Esophagus mucosa (tissue), 1 donor: ENCODE results near the gene CXorf49B. TPM values are rescaled to one million over a fixed set of nuclear protein-coding genes. Genes with fewer than 3 reads are reported as not detected.
"Not testable (repeated sequence)": the region's sequence is repeated elsewhere in the genome, so short reads cannot be mapped to it uniquely, and the experiment has no call there.

Experiments
- ATAC-seq: fragments of 200-7000 bp; cut with Tn5 transposase; one replicate; pipeline ENCODE4 v1.9.1; 2020
- total RNA-seq: library from RNA; stranded (reverse); gene quantifications from one replicate; pipeline ENCODE4 v1.2.4, GENCODE V29; 2023
- donor health status: DM: yes; HTN: yes; CAD: no.

The CXorf49B gene
- 0.40 TPM for total RNA-seq

DNA sequence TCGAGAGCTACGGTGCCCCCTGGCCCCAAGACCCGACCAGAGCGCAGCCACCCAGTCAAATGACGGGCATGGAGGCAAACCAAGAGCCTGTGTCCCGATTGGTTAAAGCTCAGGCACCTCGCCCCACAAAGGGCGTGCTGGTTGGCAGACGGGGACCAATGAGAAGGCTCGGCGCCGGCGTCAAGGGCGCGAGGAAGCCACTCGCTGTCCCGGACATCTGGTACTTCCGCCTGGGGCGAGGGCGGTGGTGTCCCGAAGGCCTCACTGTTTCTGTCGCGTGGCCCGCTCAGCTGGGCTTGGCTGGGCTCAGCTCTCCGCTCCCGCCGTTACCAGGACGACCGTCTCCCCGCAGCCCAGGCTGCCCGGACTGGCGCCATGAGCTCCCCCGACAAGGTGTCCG, at the start of gene CXorf49B:
Gene CXorf49B, plus strand, starts transcription at position 301 of the 400 bp plus-strand sequence. Its CDS starts 75 bp downstream, at position 376.
- ATAC-seq = not testable (repeated sequence)

DNA sequence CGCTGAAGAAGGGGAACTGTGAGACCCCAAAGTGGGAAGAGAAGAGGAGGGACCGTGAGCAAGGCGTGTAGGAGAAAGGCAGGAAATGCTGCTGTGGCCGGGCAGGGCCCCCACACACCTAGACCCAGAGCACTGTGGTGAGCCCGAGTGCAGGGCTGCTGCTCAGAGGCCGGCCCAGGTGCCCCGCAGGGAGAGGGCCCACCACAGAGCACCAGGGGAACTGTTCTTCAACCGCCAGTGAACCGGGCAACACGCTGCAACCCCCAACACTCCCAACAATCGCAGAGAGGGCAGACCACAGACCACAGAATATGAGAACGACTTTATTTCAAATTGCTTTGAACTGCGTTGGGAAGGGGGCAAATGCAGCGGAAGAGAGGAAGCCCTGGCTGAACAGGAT, 49.1 kb upstream of the CXorf49B start:
- not testable (repeated sequence) for ATAC-seq

DNA sequence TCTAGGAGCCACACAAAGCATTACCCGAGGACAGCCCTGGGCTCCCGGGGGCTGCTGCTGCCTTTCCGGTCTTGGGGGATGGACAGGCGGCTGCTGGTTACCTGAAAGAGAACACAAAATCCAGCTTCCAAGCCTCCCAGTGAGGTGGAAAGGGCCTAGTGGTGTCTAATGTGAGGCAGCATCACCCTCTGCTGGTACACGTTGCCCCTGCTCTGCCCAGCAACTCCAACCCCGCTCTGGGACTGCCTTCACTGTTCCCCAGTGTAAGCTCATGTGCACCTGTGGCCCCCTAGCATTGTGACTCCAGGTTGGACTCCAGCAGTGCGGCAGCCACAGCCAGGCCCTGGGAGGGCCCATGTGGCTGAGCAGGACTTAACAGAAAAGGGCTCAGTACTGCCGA, 47.6 kb upstream of the CXorf49B start:
- ATAC-seq = not testable (repeated sequence)

DNA sequence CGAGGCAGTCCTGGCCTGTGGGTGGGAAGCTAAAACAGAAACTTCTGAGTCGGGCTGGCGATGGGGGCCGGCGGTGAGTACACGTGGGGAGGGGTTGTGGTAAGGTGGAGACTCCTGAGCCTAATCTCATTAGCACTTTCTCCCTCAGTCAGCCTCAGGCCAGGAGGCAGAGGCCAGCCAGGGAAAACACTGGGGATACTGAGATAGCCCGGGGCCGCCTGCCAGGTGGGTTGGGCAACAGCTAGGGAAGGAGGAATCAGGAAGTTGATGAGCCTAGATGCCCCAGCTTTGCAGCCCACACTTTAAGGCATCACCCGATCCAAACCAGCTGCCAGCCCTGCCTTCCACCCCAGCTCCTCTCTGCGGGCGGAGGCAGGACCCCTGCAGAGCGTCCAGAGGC, 46.8 kb upstream of the CXorf49B start:
- not testable (repeated sequence) for ATAC-seq

DNA sequence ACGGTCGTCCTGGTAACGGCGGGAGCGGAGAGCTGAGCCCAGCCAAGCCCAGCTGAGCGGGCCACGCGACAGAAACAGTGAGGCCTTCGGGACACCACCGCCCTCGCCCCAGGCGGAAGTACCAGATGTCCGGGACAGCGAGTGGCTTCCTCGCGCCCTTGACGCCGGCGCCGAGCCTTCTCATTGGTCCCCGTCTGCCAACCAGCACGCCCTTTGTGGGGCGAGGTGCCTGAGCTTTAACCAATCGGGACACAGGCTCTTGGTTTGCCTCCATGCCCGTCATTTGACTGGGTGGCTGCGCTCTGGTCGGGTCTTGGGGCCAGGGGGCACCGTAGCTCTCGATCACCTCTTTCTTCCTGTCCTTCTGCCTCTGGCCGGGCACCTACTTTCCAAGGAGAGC, 45.0 kb upstream of the CXorf49B start, which contains the start of gene CXorf49:
Gene CXorf49, minus strand, starts transcription at position 101 of the 400 bp plus-strand sequence. CDS start 134 bp downstream, outside the sequence.
- ATAC-seq = not testable (repeated sequence)

DNA sequence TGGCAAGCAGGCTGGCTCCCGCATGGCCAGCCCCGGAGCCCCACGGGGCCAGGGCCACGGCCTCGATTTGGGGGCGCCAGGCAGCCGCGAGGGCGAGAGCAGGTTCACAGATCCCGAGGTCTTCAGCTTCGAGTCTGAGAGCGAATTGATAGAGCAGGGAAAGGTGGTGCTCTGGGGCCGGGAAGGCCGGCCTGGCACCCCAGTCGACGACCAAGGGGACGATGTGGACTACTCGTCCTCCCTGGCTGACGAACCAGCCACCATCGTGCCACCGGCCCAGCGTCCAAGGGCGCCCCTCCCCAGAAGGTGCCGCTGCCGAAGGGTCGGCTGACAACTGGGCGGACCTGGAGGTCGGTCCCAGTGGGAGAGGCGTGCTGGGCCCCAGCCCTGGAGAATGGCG, 44.0 kb upstream of the CXorf49B start:
- ATAC-seq = not testable (repeated sequence)

- ATAC-seq = not testable (repeated sequence)
These were observed 42.8 kb upstream of the CXorf49B start for GRCh38 chrX:71720289-71720886.

DNA sequence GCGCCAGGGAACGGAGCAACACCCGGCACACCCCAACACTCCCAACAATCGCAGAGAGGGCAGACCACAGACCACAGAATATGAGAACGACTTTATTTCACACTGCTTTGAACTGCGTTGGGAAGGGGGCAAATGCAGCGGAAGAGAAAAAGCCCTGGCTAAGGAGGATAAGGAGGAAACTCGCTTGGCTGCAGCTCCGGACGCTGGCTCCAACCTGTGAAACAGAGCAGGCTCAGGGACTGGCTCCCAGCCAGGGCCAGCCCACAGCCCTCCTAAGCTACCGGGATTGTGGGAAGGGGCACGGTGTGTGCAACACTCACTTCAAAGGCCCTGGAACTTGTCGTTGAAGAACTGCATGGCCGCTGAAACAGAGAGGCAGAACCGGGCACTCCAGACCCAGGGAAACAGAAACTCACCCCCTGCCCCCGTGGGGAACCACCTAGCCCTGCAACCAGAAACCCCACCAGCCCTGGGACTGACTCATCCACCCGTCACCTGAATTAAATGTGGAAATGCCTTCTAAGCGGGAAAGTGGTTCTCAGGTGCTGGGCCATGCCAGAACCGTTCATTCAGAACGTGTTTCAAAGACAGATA, 2.4 kb upstream of the CXorf49B start:
- ATAC-seq = not testable (repeated sequence)

GRCh38 chrX:71764832-71765231, 1.7 kb downstream of the CXorf49B start:
- ATAC-seq = not testable (repeated sequence)

- ATAC-seq = not testable (repeated sequence)
These were observed 2.5 kb downstream of the CXorf49B start for GRCh38 chrX:71765613-71766012.

DNA sequence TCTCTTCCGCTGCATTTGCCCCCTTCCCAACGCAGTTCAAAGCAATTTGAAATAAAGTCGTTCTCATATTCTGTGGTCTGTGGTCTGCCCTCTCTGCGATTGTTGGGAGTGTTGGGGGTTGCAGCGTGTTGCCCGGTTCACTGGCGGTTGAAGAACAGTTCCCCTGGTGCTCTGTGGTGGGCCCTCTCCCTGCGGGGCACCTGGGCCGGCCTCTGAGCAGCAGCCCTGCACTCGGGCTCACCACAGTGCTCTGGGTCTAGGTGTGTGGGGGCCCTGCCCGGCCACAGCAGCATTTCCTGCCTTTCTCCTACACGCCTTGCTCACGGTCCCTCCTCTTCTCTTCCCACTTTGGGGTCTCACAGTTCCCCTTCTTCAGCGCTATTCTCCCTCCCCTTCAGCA, 4.0 kb downstream of the CXorf49B start:
- ATAC-seq = not testable (repeated sequence)

GRCh38 chrX:71778322-71778721, 15.2 kb downstream of the CXorf49B start:
- ATAC-seq = not testable (repeated sequence)

- ATAC-seq = not testable (repeated sequence)
These were observed 19.2 kb downstream of the CXorf49B start for GRCh38 chrX:71782225-71782949.

DNA sequence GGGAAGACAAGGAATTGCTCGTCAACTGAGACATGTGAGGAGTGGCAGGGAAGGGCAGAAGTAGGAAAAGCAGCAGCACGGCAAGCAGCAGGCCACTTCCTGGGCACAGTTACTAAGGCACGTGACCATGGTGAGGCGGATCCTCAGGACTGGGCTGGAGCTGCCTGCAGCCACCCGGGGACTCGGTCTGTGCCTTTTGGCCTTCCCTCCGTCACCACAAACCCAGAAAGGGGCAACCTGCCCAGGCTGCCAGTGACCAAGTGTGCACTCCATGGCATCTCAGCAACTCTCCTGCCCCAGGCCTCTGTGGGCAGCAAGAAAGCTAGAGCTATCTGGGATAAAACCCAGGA, 19.8 kb downstream of the CXorf49B start:
- not testable (repeated sequence) for ATAC-seq

GRCh38 chrX:71783569-71784347, 20.6 kb downstream of the CXorf49B start:
- not testable (repeated sequence) for ATAC-seq

- not testable (repeated sequence) for ATAC-seq
These were observed 21.3 kb downstream of the CXorf49B start for GRCh38 chrX:71784348-71784983.

DNA sequence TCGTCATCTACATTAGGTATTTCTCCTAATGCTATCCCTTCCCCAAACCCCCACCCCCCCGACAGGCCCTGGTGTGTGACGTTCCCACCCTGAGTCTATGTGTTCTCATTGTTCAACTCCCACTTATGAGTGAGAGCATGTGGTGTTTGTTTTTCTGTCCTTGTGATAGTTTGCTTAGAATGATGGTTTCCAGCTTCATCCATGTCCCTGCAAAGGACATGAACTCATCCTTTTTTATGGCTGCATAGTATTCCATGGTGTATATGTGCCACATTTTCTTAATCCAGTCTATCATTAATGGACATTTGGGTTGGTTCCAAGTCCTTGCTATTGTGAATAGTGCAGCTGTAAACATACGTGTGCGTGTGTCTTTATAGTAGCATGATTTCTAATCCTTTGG, 43.3 kb downstream of the CXorf49B start:
- not testable (repeated sequence) for ATAC-seq

GRCh38 chrX:71809886-71810285, 46.7 kb downstream of the CXorf49B start:
- no peak for ATAC-seq

- no peak for ATAC-seq
These were observed 51.2 kb downstream of the CXorf49B start for GRCh38 chrX:71814123-71814912.

DNA sequence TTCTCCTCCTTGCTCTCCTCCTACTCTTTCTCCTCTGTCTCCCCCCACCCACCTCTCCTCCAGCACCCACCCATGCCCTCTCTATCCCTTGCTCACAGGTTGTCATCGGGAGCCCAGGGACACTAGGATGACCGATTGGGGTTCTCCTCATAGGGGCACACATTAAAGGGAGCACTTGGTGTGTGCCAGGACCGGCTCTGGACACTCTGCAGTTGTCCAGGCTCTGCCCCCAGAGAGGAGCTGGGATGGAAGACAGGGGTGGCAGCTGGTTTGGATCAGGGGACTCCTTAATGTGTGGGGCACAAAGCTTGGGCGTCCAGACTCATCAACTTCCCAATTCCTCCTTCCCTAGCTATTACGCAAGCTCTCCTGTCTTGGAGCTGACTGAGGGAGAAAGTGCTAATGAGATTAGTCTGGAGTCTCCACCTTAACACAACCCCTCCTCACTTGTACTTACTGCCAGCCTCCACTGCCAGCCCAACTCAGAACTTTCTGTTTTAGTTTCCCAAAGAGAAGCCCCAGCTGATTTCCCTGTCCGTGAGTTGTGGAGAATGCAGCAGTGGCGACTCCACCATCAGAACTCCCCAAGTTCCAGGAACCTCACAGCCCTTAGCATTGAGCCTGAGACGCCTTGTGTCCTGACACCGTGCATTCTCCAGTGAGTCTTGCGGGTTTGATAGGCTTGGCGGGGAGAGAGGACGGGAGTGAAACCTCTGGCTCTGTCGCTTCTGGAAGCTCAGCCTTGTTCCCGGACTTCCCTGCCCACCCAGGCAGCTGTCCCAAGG, 52.2 kb downstream of the CXorf49B start:
- ATAC-seq = no peak

DNA sequence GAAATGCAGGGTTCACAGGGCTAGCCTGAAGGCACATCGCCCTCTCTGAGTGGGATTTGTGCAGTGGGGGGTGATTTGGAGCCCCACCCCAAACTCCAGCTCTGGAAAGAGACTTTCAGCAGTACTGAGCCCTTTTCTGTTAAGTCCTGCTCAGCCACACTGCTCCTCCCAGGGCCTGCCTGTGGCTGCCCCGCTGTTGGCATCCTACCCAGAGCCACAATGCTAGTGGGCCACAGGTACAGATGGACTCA, 52.7 kb downstream of the CXorf49B start:
- ATAC-seq = no peak
